Activated T-cell treated with anti-CD3 and anti-CD28 coated beads for 1 hour (primary cell): ENCODE measurements around the gene ROCK2.
"Not testable (repeated sequence)": the region's sequence is repeated elsewhere in the genome, so short reads cannot be mapped to it uniquely, and the experiment has no call there.

Source experiments
- DNase-seq: peaks from one replicate; pipeline ENCODE4 v3.0.0-alpha.2; 2020; ENCODE audit warnings: low read depth

Gene ROCK2

GRCh38 chr2:11235583-11235982 is 108.9 kb downstream of the ROCK2 start:
- DNase-seq, result no peak

GRCh38 chr2:11234309-11234708 is 110.1 kb downstream of the ROCK2 start:
- DNase-seq, result no peak

- DNase-seq, result not testable (repeated sequence)
These were observed 113.2 kb downstream of the ROCK2 start for GRCh38 chr2:11231193-11231592.

GRCh38 chr2:11228692-11229091 is 115.7 kb downstream of the ROCK2 start:
- no peak for DNase-seq

- DNase-seq, result no peak
These were observed 116.8 kb downstream of the ROCK2 start for GRCh38 chr2:11227595-11227994.

- no peak for DNase-seq
These were observed 119.5 kb downstream of the ROCK2 start for GRCh38 chr2:11224887-11225286.

GRCh38 chr2:11222845-11223244 is 121.6 kb downstream of the ROCK2 start:
- DNase-seq, result no peak

- no peak for DNase-seq
These were observed 124.0 kb downstream of the ROCK2 start for GRCh38 chr2:11220445-11220844.

- DNase-seq, result no peak
These were observed 129.0 kb downstream of the ROCK2 start for GRCh38 chr2:11215407-11215806.

GRCh38 chr2:11214770-11215169 is 129.7 kb downstream of the ROCK2 start:
- no peak for DNase-seq

GRCh38 chr2:11213975-11214374 is 130.5 kb downstream of the ROCK2 start:
- no peak for DNase-seq

- no peak for DNase-seq
These were observed 131.3 kb downstream of the ROCK2 start for GRCh38 chr2:11213090-11213638.

GRCh38 chr2:11212645-11213044 is 131.8 kb downstream of the ROCK2 start:
- DNase-seq, result no peak

- DNase-seq, result no peak
These were observed 136.4 kb downstream of the ROCK2 start for GRCh38 chr2:11208083-11208482.

- no peak for DNase-seq
These were observed 141.0 kb downstream of the ROCK2 start for GRCh38 chr2:11203480-11203879.

- DNase-seq, result no peak
These were observed 142.5 kb downstream of the ROCK2 start for GRCh38 chr2:11201969-11202368.

- DNase-seq, result no peak
These were observed 143.8 kb downstream of the ROCK2 start for GRCh38 chr2:11200651-11201050.

GRCh38 chr2:11196246-11196645 is 148.2 kb downstream of the ROCK2 start:
- no peak for DNase-seq

GRCh38 chr2:11187731-11188130 is 156.7 kb downstream of the ROCK2 start:
- DNase-seq, result no peak

- DNase-seq, result no peak
These were observed 157.3 kb downstream of the ROCK2 start for GRCh38 chr2:11187083-11187619.

GRCh38 chr2:11186145-11186544 is 158.3 kb downstream of the ROCK2 start:
- no peak for DNase-seq

GRCh38 chr2:11182951-11183350 is 161.5 kb downstream of the ROCK2 start:
- DNase-seq, result no peak

GRCh38 chr2:11180653-11181052 is 163.8 kb downstream of the ROCK2 start:
- no peak for DNase-seq

GRCh38 chr2:11179899-11180298 is 164.5 kb downstream of the ROCK2 start:
- DNase-seq, result no peak
